Midbrain (tissue), 1 donor: ENCODE results near the gene MRPL43.

ENCODE experiments used
- DNase-seq: peaks from one replicate; lab custom pipeline; 2025; lab: John Stamatoyannopoulos, UW

The MRPL43 gene

DNA sequence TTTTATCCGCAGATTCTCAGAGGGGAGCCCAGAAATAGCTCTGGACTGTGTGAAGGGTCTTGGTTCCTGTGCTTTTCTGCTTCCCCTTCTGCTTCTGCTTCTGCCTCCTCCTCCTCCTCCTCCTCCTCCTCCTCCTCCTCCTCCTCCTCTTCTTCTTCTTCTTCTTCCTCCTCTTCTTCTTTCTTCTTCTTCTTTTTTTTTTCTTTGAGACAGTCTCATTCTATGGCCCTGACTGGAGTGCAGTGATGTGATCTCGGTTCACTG lies 32.1 kb upstream of the MRPL43 start:
- no peak for DNase-seq

DNA sequence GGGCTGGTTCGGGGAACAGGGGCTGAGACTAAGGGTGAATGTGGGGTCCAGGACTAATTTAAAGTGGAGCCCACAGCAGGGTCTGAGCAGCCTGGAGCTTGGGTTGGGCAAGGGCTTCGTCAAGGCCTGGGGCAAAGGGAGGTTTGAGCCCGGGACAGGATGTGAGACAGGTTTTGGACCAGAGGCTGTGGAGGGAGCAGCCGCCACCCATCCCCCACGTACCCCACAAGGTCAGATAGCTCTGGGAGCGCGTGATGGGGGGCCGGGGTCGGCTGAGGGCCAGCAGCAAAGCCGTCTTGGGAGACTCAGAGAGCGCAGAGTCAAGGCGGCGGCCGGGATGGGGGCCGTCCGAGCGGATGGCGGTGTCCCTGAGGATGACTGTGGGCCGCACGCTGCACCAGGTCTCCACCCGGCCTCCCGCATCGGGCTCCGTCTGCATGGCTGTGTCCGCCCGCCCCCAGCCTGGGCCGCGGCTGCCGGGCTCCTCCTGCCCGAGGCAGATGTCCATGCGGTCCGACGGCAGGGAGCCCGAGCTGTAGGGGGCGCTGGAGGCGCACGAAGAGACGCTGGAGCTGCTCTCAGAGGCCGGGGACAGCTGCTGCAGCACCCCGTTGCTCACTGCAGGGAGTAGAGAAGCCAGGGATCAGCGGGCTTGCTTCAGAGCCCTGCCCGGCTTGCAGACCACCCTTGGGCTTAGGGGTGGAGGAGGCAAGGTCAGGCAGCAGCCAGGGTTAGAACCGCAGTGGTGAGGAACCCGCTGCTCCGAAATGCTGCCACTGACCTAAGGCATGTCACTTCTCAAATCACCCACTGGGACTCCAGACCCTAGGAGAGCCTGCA lies 31.5 kb upstream of the MRPL43 start:
- DNase-seq: peak; percentile 84

DNA sequence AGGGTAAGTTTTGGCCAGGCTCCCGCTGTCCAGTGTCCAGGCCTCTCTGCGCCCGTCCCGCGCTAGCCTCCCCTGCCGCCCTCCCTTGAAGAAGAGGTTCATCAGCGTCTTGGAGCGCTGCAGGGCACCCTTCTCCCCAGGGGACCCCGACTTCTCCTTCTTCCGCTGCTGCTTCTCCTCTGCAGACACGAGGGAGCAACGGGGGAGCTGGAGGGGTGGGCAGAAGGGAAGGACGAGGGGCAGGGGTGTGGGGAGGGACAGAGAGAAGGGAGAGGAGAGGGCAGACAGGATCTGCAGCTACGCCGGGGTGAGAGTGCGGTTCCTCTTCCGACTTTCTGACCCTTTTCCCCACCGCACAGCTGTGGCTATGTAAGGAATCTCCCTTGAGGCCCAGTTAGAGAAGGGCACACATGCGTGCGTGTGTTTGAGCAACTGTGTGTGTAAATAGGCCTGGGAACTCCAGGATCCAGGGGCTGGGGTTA lies 30.9 kb upstream of the MRPL43 start:
- DNase-seq: no peak

DNA sequence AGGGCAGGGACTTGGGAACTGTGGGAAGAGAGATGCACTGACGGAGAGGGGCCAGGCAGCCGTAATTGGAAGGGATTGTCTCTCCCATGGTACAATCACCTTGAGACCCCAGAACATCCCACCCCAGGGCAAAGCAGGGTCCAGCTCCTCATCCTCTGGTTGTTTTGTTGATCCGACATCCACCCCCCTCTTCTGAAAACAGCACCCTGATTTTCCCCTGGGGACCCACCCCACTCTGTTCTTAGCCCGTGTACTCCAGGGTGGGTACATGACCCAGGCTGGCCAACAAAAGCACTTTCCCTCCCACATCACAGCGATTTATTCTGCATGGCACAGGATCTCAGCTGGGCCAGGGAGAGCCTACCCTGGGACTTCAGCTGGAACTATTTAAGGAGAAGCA lies 29.5 kb upstream of the MRPL43 start:
- no peak for DNase-seq

DNA sequence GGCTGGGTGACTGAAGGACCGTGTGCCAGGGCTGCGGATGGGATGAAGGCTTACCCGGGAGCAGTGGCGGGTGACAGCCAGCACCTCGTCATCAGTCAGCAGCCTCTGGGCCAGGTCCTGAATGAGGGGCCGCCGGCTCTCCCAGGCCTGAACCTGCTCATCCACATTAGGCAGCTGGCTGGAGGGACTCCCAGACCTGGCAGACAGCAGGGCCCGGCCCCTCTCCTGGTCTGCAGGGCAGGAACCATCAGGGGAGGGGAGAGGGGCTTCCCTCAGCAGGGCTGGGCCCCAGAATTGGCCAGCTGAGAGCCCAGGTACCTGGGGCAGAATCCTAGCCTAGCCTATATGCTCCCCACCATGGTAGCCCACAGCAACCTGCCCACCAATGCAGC lies 28.3 kb upstream of the MRPL43 start:
- no peak for DNase-seq

DNA sequence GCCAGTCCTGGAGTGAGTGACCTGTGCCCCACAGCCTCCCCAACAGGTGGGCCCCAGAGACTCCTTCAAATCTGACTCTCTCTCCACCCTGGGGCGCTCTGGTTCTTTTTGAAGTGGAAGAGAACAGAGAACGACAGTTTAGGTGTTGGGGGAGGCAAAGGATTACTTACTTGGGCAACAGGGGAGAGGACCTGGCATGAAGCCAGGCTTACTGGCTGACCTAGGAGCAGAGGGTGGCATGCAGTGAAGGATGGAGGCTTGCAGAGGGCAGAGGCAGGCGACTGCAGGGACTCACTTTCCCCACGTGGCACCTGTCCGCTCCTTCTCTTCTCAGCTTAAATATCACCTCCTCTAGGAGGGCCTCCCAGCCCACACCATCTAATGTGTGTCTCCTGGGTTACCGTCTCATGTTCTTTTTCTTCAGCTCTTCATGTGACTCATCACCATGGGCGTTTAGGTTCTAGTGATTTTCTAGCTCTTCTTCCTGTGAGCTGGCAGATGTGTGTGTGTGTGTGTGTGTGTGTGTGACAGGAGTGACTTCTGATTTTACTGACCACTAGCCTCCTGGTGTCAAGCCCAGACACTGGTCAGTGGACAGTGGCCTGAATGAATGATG lies 27.8 kb upstream of the MRPL43 start:
- DNase-seq: no peak

DNA sequence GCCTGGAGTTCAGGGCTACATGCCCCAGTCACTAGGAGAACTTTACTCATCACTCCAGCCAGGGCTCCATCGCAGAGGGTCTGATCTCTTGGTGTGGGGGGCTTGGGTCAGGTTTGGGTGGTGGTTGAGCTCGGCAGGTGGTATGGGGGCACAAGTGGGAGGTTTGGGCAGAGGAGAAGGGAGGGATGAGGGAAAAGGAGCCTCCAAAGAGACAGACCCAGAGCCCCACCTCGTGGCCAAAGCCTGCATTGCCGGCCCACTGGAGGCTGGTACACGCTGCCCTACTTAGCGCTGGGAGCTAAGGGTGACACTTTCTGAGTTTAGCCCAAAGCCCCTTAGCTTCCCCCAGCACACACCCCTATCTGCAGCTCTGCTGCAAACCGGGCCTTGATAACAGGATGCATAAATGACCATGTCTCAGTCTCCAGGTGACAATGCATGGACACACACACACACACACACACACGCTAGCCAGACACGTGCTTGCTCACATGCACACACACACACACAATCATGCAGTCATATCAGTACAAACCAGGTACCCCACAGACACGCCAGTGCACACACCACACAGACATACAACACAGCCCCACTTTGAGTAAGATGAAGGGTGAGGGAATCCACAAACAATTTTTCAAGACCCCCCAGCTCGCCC lies 27.1 kb upstream of the MRPL43 start:
- peak; percentile 84 for DNase-seq

DNA sequence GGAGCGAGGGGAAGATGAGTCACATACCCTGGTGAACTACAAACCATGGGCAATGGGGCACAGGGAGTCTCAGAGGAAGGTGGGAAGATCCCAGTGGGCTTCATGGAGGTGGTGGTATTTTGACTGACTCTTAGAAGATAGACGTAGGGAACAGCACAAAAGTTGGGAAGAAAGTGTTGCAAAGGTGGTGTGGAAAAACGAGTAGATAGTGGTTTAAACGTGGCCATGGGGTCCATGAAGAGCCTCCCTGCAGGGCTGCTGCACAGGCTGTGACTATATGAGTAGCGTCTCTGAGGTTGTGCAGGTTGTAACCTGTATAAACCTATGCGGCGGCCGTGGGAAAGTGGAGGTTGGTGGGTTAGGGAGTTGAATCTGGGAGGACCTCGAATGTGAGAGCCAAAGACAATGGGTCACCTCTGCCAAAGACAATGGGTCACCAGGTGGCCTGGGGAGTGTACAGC lies 26.1 kb upstream of the MRPL43 start:
- DNase-seq: no peak

DNA sequence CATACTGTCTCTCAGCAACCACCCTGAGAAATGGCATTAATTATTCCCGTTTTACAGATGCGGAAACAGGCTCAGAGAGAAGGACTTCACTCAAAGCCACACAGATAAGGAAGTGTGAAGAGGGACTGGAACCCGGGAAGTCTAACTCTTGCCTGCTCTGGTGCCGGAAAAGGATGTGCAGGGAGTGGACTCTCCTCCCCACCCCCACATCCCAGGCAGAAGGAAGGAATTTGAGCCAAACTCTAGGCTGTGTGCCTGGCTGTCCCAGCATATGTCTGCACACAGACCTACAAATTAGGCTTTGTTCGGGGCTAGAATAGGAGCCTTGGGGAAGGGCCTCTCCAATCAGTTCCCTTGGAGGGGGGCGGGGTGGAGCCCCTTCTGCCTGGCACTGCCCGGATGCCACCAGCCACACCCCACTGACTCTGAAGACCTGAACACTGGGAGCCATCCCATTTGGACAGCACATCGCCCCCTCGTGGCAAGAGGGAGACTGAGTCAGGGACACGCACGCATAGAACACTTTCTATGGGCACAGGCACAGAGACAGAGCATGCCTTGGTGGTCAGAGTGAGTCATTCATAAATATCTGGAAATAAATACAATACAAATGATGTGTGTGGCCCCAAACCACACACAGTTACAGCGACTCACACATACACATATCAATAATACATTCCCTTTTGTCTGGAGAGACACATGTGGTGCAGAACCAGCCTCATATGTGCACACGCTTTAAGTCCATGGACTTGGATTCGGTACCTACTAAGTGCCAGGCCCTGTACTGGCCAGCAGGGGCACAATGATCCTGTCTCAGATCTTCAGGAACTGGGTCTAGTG lies 25.4 kb upstream of the MRPL43 start:
- peak; percentile 94 for DNase-seq

DNA sequence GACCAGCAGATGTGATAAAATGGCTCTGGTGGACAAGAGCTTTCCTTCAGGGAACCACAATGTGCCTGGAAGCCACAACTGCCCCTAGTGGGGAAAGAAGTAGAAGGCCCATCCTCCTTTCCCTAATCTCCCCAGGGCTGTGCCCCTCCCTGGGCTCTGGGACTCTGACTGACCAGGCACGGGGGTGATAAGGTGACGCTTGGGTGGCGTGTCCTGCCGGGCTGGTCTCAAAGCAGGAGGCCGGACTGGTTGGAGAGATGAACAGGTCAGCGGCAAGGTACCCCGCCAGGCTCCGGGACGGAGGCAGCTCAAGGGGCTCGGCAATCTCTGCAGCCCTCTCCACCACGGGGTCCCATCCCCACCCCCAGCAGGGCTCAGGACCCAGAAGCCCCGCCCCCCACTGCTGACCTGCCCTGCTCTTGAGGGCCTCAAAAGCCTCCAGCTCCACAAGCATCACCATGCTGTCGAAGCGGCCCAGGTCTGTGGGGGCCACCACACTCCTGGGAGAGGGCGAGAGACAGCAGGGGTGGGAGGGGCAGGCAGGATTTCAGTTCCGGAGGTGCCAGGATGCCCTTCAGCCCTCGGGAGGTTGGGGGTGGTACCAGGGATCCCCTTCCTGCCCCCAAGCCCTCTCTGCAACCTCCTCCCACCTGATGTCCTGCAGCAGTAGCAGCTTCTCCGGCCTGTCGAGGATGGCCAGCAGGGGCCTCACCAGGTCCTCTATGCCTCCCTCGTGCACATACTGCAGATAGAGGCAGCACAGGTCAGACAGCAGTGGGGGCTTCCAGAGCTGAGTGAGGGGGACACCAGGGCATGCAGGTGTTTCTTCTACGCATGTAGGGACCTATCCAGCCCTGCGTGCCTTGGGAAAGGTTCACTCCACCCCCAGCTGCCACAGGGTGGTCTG lies 24.5 kb upstream of the MRPL43 start:
- no peak for DNase-seq

DNA sequence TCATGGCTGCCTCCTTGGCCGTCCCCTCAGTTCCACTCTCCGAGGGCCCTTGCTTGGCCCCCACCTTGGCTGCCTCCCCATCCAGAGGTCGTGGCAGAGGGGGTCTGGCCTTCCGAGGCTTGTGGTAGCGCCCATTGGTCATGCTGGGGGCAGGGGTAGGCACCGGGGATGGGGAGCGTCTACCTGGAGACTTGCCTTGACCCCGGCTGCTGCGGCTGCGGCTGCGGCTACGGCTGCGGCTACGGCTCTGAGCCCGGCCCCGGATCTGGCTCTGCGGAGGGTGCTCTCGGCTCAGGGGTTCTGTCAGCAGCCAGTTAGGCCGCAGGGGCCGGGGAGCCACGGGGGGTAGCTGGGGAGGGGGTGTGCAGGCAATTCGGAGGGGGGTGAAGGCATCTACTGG lies 23.0 kb upstream of the MRPL43 start:
- DNase-seq: no peak

DNA sequence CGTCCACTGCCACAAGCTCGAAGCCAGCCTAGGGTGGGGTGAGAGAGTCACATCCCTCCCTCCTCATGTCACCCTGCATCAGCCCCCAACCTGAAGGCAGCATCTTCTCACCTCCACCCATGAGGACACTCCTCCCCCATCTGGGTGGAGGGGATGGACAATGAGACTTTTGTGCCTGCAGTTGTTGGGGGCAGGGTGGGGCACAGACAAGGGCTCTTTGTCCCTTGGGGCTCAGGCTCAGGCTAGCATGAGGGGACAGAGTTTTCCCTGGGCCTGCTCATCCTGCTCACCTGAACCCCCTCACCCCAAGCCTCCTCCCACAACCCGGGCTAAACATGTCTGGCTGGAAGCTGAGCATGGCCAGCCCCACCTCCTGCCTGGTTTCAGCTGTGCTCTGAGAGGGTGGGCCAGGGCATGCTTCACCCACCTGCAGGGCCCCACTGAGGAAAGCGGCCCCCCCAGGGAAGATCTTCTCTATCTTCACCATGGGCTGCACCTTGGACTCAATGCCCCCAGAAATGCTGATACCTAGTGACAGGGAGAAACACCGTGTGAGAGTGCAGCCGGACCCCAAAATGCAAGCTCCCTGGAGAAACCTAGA lies 21.6 kb upstream of the MRPL43 start:
- DNase-seq: peak; percentile 86

DNA sequence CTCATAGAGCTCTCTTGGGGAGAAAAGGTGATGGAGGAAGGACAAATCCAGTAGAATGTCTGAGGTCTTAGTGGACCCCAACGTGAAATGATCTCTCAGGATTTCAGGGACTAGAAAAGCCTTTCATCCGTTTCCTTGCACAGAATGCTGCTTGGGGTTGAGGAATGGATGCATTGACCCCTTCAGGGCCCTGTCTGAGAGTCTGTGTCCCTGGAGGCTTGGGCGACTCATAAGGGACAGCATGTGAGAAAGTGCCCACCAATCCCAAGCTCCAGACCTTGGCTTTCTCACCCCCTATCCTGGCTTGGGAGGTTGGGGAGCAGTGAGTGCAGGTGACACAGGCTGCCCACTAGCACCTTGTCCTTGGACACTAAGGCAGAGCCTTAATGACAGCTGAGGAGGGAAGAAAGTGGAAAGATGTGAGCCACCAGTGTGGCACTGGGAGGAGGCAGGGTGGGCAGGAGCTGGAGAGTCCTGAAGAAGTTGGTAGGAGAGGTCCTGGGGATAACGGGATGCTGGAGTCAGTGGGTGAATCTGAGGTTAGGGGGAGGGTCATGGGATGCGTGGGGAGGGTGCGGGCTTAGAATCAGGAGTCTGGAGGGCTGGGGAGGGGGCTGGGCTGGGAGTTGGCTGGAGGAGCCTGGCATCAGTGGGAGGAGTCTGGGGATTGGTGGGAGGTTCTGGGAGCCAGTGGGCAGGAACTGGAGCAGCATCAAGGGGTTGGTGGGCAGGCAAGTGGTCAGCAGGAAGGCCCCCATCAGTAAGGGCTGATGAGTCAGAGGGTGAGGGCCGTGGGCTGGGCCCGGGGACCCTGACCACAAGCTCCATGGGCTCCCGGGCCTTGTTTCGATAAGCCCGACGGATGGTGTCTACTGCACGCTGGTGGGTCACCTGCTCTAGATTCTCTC lies 20.9 kb upstream of the MRPL43 start:
- peak; percentile 63 for DNase-seq

DNA sequence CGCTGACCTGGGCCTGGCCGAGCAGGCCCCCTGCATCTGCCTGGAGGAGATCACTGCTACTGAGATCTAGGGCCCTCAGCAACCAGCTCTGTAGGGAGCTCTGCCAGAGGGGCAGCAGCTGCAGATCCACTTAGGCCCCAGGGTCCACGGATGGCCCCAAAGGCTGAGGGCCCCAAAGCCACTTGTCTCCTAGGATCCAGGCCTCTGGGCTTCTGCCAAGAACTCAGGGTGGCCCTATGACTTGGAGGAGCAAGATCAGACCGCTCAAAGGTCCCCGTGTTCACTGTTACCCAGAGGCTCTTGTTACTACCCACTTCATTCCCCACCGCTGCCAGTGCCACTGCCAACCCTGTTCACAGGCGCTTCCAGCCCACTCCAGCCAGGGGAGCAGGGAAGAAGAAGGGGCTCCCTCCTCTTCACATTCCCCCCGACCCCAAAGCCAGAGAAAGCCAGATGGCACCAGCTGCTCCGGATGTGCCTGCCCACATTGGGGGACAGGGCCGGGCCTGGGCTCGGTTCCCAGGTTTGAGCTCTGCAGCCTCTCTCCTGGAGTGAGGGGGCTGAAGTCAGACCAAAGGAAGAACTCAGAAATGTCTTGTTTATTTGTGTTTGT lies 19.9 kb upstream of the MRPL43 start:
- peak; percentile 34 for DNase-seq

DNA sequence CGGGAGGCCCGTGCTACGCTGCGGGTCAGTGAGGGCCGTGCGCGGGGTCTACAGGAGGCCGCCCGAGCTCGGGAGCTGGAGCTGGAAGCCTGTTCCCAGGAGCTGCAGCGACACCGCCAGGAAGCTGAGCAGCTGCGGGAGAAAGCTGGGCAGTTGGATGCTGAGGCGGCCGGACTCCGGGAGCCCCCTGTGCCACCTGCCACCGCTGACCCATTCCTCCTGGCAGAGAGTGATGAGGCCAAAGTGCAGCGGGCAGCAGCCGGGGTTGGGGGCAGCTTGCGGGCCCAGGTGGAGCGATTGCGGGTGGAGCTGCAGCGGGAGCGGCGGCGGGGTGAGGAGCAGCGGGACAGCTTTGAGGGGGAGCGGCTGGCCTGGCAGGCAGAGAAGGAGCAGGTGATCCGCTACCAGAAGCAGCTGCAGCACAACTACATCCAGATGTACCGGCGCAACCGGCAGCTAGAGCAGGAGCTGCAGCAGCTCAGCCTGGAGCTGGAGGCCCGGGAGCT lies 19.3 kb upstream of the MRPL43 start:
- DNase-seq: peak; percentile 41

DNA sequence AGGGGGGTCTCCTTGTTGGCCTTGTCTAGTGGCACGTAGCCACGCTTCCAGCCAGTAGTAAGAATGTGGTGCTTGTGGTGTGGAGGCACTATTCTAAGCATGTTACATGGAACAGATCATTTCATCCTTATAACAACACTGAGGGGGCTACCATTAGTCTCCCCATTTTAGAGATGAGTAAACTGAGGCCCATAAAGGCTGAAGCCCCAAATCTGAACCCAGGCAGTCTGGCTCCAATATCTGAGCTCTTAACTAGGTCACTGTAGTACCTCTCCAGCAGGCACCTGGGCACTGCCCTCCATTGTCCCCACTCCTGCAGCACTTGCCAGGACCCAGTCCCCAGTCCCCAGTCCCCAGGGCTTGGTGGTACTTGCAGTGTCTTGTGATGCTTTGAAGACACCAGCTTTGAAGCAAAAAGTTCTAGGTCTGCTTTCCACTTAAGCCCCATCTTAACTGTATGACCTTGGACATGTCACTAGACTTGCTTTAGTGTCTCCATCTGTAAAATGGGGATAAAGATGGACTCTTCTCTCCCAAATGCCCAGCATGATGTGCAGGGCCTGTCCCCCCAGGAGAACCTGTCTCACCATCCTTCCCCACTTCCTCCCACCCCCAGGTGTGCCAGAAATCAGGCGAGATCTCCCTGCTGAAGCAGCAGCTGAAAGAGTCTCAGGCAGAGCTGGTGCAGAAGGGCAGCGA lies 18.7 kb upstream of the MRPL43 start:
- DNase-seq: no peak

DNA sequence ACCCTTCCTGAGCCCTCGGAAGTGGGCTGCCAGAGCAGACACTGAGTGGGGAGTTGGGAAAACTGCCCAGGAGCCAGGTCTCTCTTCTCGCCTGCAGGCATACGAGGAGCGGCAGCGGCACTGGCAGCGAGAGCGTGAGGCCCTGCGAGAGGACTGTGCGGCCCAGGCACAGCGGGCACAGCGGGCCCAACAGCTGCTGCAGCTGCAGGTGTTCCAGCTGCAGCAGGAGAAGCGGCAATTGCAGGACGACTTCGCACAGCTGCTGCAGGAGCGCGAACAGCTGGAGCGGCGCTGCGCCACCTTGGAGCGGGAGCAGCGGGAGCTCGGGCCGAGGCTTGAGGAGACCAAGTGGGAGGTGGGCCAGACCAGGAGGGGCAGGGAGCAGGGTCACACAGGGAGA lies 18.1 kb upstream of the MRPL43 start:
- DNase-seq: no peak

DNA sequence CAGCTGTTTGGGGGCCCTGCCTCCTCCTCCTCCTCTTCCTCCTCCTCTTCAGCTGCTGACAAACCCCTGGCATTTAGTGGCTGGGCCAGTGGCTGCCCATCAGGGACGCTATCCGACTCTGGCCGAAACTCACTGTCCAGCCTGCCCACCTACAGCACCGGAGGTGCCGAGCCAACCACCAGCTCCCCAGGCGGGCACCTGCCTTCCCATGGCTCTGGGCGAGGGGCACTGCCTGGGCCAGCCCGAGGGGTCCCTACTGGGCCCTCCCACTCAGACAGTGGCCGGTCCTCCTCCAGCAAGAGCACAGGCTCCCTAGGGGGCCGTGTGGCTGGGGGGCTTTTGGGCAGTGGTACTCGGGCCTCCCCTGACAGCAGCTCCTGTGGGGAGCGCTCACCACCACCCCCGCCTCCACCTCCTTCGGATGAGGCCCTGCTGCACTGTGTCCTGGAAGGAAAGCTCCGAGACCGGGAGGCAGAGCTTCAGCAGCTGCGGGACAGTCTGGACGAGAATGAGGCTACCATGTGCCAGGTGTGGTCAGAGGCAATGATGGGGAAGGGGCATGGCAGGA lies 16.4 kb upstream of the MRPL43 start:
- no peak for DNase-seq
